ENCODE results near the gene MYL7. TPM values are rescaled to one million over a fixed set of nuclear protein-coding genes. Genes with fewer than 3 reads are reported as not detected.
"Not testable (repeated sequence)": the region's sequence is repeated elsewhere in the genome, so short reads cannot be mapped to it uniquely, and the experiment has no call there.

MYL7 gene
- polyA plus RNA-seq, 1 donor, result 1.4 TPM

DNA sequence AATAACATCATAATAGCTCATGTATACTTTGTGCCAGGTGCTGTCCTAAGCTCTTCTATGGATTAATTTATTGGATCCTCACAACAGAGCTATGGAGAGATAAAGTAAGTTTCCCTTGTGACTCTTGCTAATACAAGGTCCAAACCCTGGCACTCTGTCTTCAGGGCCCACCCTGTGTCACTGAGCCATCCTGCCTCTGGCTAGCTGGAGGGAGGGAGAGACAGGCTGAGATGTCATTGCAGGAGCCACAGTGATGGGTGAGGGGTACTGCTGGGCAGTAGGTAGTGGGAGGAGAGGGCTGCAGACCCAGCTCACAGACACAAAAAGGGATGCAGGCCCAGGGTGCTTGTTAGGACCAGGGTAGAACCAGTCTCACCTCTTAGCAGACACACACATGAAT is 31.2 kb upstream of the MYL7 start:
- no peak for DNase-seq

DNA sequence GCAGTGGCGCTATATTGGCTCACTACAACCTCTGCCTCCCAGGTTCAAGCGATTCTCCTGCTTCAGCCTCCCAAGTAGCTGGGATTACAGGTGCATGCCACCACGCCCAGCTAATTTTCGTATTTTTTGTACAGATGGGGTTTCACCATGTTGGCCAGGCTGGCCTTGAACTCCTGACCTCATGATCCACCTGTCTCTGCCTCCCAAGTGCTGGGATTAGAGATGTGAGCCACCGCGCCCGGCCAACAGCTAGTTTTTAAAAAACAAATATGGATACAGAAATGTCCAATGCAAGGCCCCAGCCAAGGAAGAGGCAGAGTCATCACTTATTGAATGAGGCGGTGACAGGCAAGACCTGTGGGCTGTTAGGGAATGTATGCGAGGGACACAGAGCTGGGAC is 30.8 kb upstream of the MYL7 start:
- not testable (repeated sequence) for DNase-seq

DNA sequence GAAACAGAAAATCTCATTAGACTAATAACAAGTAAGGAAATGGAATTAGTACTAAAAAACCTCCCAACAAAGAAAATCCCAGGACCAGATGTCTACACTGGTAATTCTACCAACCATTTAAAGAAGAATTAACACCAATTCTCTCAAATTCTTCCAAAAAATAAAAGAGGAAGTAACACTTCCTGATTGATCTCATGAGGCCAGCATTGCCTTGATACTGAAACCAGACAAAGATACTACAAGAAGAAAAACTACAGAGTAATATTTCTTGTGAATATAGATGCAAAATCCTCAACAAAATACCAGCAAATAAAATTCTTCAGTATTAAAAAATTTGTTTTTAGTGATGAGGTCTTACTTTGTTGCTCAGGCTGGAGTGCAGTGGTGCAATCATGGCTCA is 26.8 kb upstream of the MYL7 start:
- no peak for DNase-seq

DNA sequence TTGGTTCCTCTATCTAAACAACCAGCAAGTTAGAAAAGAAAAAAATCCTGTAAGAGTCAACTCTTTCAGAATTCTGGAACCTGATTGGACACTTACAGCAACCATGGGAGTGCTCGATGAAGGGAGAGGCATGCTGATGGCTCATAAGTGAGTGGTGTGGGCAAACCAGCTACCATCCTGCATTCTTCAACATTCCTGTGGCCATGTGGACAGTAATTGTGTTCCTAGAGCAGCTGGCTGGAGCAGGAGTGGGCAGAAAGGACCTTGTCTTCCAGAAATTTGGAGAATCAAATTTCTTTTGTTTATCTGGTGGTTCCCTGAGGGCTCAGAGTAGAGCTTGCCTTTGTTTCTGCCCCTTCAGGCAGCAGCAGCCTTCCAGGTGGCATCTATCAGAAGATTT is 22.5 kb upstream of the MYL7 start:
- no peak for DNase-seq

DNA sequence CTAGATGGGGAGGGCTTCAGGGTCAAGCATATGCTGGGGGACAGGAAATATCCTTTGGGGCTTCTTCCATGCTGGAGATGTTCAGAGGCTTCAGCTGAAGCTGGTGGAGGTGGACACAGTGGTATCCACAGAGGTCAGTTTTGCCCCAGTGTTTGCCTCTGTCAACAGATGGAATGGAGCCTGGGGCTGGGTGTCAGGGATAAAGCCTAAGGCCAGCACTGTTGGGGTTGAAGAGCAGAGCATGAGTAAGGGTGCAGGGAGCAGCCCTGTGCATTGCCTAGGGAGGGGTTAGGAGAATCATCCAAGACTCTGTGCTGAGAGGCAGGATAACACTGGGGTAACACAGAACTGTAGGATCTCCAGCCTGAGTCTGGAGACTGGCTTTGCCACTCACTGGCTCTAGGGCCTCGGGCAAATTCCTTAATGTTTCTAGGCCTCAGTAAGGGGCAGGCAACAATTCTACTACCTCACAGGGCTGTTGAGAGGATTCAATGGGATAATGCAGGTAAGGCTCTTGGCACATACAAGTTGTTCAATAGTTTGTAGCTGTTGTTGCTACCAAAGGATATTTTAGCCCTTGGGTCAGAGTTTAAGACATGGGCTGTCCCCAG is 21.8 kb upstream of the MYL7 start:
- DNase-seq, result no peak

- no peak for DNase-seq
Observed at GRCh38 chr7:44162179-44162578, 21.0 kb upstream of the MYL7 start.

DNA sequence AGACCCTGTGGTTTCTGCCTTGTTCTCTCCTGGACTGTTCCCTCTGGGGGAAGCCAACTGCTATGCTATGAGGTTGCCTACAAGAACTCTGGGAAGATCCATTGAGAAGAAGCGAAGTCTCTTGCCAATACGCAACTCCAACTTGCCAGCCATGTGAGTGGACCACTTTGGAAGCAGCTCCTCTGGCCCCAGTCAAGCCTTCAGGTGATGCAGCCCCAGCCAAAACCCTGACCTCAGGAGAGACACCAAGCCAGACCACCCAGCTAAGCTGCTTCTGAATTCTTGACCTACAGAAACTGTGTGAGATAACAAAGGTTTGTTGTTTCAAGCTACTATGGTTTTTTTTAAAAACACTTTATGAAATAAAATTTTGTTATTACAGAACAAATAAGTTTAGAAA is 20.2 kb upstream of the MYL7 start:
- DNase-seq, result no peak

- DNase-seq, result no peak
Observed at GRCh38 chr7:44159824-44160630, 18.9 kb upstream of the MYL7 start.

DNA sequence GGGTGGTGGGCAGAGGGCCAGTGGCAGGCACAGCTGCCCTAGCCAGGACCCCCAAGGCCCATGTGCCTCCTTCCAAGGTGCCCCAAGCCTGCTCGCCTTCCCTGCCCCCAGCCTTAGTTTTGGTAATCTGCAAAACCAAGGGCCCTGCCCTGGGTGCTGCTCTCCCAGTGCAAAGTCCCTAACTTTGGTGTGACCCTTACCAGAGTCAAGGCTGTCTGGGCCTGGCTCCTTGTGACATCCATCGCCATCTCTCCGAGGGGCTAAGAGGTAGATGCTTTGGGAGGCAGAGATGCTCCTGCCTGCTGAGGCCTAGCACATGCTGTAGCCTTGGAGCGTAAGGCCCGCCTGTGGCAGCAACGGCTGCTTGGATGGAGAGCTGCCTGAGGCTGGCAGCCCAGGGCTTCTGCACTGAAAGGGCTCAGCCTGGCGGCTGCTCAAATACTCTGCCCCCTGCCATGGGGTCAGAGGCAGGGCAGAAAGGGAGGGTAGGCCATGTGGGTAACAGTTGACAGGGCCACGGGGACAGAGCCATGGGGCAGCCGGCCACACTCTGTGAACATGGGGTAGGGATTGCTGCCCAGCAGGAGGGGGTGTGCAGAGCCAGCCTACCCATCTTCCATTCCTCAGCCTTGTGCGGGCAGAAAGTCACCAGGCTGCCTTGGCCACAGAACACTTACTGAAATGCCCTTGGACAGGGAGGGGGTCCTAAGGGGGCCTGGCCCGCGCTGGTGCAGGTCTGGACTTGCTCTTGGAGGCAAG is 17.9 kb upstream of the MYL7 start:
- no peak for DNase-seq

DNA sequence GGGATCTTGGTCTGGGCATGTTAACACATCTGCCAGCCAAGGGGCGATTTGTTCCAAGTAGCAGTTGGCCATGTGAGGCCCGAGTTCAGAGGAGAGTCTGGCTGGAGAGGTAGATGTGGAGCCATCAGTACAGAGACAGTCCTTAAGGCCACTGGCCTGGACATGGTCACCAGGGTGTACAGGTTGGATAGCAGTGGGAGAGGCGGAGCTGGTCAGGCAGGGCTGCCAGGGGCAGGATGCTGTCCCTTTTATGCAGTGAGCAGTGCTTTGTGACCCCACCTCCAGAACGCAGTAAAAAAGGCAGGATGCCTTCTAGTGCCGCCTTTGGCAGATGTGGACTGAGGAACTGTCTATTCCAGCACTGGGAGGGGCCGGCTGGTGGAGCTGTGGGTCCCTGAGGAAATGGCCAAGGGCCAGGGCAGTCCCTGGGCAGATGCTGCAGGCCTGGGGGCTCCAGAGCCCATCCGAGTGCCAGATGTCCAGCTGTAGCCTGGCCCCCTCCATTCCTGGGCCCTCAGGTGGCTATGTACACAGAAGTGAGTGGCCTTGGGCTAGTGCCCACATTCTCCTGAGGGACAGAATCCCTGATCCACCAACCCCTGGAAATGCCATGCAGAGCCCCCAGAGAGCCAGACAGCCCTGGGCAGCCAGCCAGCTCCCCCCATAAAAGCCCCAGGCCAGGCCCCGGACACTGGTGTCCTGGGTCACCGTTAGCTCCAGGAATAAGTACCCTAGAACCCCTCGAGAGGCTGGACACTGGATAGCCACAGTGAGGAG is 17.2 kb upstream of the MYL7 start:
- no peak for DNase-seq

GRCh38 chr7:44157116-44158080 is 16.3 kb upstream of the MYL7 start:
- no peak for DNase-seq

GRCh38 chr7:44156453-44157010 is 15.4 kb upstream of the MYL7 start:
- no peak for DNase-seq

GRCh38 chr7:44155191-44156185 is 14.4 kb upstream of the MYL7 start:
- DNase-seq, result no peak

DNA sequence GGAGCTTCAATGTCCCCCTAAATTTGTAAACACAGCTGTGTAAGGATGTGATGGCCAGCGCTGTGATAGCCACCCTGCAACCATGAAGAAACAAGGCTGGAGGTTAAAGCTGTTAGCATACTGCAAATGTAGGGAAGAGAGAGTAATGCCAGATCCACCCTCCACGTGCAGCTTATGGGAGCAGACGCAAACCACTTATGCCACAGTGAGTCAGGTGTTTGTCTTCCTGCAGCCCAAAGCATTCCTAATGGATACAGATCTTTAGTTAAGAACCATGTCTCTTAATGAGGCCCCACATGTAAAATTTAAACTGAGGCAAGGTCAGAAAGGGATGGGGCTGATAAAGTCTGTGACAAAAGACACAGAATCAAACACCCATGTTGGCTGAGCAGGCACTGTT is 13.6 kb upstream of the MYL7 start:
- DNase-seq, result no peak

GRCh38 chr7:44153948-44154335 is 12.8 kb upstream of the MYL7 start:
- no peak for DNase-seq

- DNase-seq, result no peak
Observed at GRCh38 chr7:44152971-44153947, 12.1 kb upstream of the MYL7 start.

DNA sequence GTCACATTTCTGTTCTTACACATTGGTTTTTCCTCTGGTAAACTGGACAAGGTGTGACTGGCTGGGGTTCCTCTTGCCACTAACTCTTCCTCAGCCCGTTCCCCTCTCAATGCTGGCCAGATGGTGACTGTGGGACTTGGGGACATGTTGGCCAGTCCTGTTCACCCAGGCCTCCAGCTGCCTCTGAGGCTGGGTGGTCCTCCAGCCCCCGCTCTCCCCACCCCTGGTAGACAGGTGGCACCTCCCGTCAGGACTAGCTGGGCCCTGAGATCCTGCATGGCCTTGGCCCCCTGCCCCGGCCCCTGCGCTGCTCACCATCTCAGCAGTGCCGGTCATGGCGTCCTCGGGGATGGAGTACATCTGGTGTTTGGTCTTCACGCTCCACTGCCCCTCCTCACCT is 10.8 kb upstream of the MYL7 start:
- no peak for DNase-seq
